GM18520 (cell line): Measurements from ENCODE around the gene DUSP11.
"Not testable (repeated sequence)": the region's sequence is repeated elsewhere in the genome, so short reads cannot be mapped to it uniquely, and the experiment has no call there.

ENCODE experiments used
- ATAC-seq: cut with Tn5 transposase; IDR thresholded peaks from one replicate; pipeline ENCODE4 v1.9.1; 2021; ENCODE audit not compliant: unreplicated experiment

The DUSP11 gene

DNA sequence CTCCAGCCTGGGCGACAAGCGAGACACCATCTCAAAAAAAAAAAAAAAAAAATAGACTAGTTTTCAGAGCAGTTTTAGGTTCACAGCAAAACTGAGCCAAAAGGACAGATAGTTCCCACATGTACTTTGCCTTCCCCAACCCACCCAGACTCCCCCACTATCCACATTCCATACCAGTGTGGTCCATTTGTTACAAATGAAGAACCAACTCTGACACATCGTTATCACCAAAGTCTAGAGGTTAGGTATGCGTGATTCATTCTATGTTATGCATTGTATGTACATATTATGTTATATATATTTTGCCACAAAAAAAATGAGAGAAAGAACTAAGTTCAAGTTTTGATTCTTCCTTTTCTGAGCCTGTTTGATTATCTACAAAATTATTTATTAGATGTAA lies 3.5 kb downstream of the DUSP11 start:
- ATAC-seq: no peak

DNA sequence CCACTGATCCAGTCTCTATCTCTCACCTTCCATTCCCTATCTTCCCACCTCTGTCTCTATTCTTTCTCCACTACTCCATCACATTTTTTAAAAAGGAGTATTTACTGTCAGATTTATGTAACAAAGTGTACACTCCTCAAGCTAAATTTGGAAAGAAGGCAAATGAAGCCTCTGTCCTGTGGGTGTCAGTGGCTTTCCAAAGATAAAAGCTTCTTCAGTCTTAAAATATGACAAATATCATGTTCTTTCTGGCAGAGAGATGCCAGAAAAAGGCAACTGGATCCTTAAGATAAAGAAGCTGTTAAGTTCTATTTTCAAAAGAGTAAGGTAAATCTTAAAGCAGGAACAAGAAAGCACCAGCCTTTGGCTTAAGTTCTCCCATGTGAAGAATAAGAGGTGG lies 7.1 kb downstream of the DUSP11 start:
- no peak for ATAC-seq

DNA sequence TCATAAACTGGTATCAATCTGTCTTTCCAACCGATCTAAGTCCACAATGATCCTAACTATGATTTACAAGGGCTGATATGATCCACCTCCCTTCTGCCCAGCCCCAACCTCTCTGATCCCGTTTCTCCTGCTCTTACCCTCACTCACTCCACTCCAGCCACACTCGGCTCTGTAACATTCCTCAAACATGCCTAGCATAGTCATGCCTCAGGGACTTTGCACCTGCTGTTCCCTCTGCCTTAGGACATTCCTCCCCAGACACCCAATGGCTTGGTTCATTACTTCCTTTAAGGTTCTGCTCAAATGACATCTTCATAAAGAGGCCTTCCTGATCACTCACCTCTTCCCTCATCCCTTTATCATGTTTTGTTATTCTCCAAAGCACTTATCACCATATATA lies 9.2 kb downstream of the DUSP11 start:
- ATAC-seq: no peak

GRCh38 chr2:73766994-73767393 lies 12.9 kb downstream of the DUSP11 start:
- no peak for ATAC-seq

- no peak for ATAC-seq
Observed at GRCh38 chr2:73766349-73766748, 13.6 kb downstream of the DUSP11 start.

DNA sequence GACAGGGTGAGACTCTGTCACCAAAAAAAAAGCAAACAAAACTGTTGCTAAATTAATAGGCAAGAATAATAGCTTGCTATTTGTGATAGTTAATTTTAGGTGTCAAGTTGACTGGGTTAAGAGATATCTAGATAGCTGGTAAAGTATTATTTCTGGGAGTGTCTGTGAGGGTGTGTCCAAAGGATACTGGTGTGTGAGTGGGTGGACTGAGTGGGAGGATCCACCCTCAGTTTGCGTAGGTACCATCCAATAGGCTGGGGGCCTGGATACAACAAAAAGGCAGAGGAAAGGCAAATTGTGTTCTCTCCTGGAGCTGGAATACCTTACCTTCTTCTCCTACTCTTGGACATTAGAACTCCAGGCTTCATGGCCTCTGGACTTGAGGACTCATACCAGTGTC lies 15.0 kb downstream of the DUSP11 start:
- no peak for ATAC-seq

DNA sequence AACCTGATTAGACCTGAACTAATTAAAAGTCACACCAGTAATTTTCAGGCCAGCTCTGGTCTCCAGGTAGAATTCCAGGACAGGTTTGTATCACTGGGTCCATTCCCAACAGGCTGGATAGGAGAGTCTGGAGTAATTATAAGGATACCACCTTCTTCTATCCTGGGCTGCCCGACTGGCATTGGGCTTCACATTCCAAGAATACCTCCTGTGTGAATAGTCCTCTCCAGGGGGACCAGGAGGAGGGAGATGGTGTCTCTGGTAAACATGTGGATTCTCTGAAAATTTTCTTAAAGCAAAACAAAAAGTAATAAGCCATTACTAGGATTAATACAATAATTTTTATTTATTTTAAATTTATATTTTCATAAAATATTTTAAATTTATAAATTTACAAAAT lies 17.3 kb downstream of the DUSP11 start:
- no peak for ATAC-seq

DNA sequence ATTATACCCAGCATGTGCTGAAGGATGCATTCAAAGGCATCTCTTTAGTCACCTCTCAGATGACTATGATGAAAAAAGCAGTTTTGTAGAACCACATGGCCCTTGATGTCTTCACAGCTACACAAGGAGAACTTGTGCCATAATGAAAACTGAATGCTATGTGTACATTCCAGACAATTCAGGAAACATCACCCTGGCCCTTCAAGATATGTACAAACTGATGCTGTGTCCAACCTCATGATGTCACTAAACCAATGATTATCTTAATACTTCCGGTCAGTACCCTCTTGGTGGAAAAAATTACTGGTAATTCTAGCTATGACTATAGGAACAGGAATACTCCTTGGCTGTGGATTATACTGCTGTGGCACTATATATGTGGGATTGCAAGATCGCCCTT lies 20.0 kb downstream of the DUSP11 start:
- ATAC-seq: no peak

DNA sequence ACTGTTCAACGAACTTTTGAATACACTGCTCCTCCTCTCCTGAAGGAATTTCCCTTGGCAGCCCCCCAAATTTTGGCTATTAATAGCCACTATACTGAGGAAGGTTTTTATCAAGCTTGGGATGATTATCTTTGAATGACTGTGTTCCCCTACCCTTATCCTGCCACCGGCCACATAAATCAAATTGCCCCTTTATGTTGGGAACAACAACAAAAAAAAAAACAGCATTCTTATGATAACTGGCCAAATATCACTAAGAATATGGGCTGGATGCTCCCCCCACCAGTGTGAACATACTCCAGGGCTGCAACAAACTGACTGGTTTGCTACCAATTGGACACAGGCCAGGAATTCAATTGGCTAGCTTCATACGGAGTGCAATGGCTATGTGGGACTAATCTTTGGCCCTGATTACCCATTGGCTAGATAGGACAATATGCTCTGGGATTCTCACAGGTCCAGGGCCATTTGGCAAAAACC lies 20.6 kb downstream of the DUSP11 start:
- no peak for ATAC-seq

GRCh38 chr2:73754332-73754731 lies 25.6 kb downstream of the DUSP11 start:
- ATAC-seq: not testable (repeated sequence)

GRCh38 chr2:73749314-73749713 lies 30.6 kb downstream of the DUSP11 start:
- no peak for ATAC-seq

DNA sequence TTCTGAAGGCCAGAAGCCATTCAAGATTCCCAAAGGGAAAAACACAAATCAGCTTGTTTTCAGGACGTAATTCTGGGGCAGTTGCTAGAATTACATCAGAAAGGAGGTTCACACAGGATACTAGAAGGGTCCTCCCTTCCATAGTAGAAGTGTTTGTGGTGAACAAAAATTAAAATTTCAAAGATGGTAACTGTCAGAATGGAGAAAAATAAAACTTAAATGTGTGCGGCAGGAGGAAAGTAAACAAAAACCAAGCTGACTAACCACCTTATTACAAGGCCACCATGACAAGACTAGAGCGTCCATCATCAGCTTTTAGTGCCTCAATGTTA lies 33.1 kb downstream of the DUSP11 start:
- ATAC-seq: no peak

DNA sequence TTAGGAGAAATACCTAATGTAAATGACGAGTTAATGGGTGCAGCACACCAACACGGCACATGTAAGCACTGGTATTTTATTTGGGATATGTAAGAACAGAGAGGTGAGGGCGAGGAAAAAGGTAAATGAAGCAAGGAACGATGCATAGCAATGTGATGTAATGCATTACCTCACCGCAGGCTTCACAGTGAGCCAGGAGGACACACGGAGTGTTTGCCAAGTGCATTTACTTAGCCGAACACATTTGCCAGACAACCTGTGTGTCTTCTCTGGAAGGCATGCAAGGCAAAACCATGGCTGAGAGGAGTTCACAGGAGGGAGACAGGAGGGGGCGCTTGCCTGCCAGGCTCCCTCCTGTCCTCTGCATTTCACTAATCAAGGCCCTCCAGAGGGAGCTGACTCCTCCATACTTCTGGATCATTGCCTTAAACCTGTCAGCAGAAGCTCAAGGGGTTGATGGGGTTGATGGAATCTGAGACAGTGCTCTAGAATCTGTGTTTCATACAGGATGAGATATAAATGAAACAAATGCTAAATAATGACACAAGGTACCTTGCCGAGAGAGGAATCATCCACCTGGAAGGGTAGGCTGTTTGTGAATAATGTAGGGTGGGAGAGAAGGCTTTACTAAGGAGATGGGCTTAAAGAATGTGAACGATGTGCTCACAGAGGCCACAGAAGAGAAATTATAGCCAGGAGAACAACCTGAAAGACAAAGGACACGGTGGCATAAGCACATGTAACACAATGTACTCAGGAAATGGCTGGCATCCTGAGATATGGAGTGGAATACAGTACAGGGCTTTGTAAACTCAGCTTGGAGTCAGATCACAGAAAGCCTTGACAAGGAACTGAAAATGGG lies 33.7 kb downstream of the DUSP11 start:
- ATAC-seq: no peak

GRCh38 chr2:73740767-73741166 lies 39.1 kb downstream of the DUSP11 start:
- no peak for ATAC-seq

DNA sequence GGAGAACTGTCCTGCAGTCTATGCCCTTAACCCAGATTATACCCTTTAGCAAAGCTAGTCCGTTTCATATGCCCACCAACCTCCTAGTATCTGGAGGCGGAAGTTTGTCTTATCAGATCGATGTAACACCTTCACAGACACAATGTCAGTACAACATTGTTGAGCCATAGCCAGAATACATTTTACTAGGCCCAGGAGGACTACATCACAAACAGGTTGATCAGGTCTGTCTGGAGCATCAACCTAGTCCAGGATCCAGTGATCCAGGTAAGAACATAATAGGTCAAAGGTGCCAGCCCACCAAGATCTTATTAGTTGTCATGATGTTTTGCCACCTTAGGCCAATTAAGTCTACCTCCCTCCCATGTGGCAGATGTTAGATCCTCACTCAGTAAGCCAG lies 40.8 kb downstream of the DUSP11 start:
- ATAC-seq: no peak

DNA sequence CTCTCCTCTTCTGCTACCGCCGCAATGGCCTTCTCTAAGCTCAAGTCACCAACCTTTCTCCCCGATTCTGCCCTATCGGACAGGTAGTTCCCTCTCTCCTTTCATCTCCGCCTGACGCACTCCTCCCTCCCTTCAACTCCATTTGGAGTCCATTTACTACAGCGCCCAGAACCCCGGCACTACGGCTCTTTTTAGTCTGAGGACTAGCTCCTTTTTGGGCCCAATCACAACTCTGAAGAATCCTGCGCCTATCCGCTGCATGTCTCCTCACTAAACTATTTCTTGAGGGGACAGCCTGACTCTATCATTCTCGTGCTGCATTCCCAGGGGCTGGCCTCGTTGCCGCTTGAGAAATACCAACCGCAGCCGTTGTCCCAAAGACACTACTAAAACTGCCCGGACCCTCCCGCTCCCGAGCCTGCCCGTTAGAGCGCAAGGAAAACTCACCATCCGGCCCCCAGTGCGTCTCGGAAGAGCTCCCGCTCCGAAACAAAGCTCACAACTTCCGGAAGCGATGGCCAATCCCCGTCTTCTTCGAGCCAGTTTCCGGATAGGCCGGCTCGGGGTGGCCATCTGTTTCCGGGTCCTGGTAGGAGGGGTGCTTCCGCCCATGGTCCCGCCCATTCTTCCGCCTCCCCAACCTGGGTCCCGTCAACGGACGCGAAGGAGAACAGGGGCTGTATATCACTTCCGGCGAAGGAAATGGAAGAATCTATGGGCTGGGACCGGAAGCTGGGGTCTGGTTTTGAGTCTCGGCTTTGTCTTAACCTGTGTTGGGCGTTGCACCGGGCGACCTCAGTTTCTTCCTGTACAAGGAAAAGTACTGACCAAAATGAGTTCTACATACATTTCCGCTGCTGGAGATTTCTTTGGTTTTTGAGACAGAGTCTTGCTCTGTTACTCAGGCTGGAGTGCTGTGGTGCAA lies 42.8 kb downstream of the DUSP11 start, which contains the start of gene TPRKB:
TSS of gene TPRKB (minus strand) at position 491 of the 925 bp plus-strand sequence. CDS start 2,776 bp downstream, outside the sequence.
- peak; percentile 95 for ATAC-seq

DNA sequence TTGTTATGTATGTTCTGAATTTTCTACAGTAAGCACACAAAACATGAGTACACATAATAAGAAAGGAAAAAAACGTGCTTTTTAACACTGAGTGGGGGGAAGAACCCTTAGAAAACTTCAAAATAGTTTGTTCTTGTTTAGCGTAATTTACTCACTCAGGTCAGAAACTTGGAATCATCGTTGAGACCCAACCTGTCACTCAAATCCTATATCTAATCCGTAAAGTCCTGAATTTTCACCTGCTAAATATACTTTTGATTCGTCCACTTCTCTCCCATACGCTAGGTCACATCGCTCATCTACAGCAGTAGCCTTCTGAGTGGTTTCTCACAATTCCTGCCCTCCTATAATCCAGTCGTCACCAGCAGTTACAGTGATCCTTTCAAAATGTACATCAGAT lies 43.5 kb downstream of the DUSP11 start:
- ATAC-seq: no peak

DNA sequence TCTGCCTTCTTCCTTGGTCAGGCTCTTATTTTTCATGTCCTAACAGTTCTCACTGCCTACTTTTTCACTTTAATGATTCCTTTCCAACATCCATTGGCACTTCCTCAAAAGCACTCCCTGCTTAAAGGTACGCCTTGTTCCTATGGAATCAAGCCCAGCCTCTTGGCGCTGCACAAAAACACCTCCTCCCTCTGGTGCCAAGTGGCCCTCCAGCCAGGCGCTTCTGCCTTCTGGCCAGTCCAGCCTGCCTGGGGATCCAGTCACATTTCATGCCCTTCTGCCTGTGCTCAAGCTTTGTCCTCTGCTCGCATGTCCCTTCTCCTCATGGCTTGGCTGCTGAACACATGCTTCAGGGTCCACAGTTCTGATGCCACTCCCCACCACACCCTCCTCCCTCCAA lies 49.1 kb downstream of the DUSP11 start:
- ATAC-seq: no peak

GRCh38 chr2:73728711-73729110 lies 51.2 kb downstream of the DUSP11 start:
- ATAC-seq: no peak

GRCh38 chr2:73728043-73728442 lies 51.9 kb downstream of the DUSP11 start:
- ATAC-seq: no peak

- not testable (repeated sequence) for ATAC-seq
Observed at GRCh38 chr2:73726657-73727056, 53.2 kb downstream of the DUSP11 start.
